ENCODE results near the gene NUP43. TPM values are rescaled to one million over a fixed set of nuclear protein-coding genes. Genes with fewer than 3 reads are reported as not detected.
"Not testable (repeated sequence)": the region's sequence is repeated elsewhere in the genome, so short reads cannot be mapped to it uniquely, and the experiment has no call there.

The NUP43 gene
- total RNA-seq, 6 donors from 2014 or later, result 11.1 to 29.3 (median 19.1) TPM

DNA sequence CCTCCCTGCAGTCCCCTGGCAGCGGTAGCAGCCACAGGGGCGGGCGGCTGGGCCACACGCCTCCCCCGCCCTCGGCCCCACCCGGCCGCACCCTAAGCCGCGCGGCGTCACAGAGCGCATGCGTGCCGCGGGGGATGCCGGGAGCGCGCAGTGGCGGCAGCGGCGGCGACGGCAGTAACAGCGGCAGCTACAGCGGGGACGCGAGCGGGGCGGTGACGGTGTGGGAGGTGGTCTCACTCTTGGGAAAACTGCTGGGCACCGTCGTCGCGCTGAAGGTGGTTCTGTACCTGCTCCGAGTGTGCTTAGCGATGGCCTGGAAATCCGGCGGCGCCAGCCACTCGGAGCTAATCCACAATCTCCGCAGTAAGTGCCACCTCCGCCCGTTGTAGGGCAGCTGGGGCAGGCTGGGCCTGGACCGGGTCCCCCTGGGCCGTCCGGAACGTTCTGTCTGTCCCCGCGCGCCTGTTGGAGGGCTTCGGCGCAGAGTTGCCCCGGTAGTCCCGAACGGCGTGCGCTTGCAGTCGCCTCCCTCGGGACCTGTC, 3.3 kb upstream of the NUP43 start, which contains the start of gene PCMT1:
Gene PCMT1 (plus strand): TSS at position 148 of the 542 bp plus-strand sequence. CDS start 161 bp downstream, at position 309.
- Histone ChIP-seq H3K4me1 (peaks cover 29 to 62% (median 43%) of the 10 kb centered on the region in 4 donors), H3K36me3 (no peaks in the 10 kb centered on the region), H3K27ac (peak within 1 kb of the TSS; percentile 88 to 98 (median 94)), H3K4me3 (peak within 1 kb of the TSS; percentile 81 to 99 (median 90)), H3K9me3 (no peaks in the 10 kb centered on the region), H3K27me3 (no peaks in the 10 kb centered on the region)
- peak; percentile 95 to 98 for DNase-seq
- peak; percentile 98 to 99 for ATAC-seq (ENCODE audit: low FRiP score in 2 of 2)
- peak in 3 of 4 donors; percentile 61 to 93 (median 88) for TF ChIP-seq POLR2A (IDR thresholded peaks at IDR 0.05)
- TF ChIP-seq EP300 (IDR thresholded peaks at IDR 0.05), result peak in 1 of 4 donors; percentile 51
- TF ChIP-seq, protein P1, sequence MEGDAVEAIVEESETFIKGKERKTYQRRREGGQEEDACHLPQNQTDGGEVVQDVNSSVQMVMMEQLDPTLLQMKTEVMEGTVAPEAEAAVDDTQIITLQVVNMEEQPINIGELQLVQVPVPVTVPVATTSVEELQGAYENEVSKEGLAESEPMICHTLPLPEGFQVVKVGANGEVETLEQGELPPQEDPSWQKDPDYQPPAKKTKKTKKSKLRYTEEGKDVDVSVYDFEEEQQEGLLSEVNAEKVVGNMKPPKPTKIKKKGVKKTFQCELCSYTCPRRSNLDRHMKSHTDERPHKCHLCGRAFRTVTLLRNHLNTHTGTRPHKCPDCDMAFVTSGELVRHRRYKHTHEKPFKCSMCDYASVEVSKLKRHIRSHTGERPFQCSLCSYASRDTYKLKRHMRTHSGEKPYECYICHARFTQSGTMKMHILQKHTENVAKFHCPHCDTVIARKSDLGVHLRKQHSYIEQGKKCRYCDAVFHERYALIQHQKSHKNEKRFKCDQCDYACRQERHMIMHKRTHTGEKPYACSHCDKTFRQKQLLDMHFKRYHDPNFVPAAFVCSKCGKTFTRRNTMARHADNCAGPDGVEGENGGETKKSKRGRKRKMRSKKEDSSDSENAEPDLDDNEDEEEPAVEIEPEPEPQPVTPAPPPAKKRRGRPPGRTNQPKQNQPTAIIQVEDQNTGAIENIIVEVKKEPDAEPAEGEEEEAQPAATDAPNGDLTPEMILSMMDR (IDR thresholded peaks at IDR 0.05), result peak in 3 of 6 experiments; percentile 15 to 32 (median 21)
- peak; percentile 95 to 98 for TF ChIP-seq POLR2AphosphoS5 (IDR thresholded peaks at IDR 0.05)
- 0 to 2% methylated on average over 11 to 23 of the region's 60 CpGs for WGBS, 2 donors

DNA sequence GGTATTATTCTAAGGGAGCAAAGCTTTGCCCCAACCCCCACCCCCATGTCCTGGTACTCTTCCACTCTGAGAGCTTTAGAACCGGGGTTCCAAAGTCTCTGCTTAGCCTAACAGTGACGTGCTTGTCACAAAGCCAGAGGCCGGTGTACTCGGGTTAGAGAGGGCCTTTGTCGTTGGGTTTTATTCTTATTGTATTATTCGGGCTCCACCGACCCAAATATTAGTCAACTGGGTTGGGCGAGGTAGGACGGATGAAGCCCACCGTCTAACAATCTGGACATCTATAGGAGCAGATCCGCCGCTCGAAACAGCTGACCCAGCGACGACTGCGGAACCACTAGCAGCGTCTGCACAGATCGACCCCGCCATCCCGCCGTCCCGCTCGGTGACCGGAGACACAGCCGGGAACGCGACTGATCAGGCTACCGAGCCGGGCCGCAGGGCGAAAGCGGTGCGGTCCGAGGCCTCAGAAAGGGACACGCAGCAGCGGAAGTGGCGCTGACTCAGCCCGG, 2.8 kb upstream of the NUP43 start:
- H3K27me3 ChIP-seq, H3K9me3 ChIP-seq, DNase-seq, H3K36me3 ChIP-seq: not testable (repeated sequence)
- WGBS, 2 donors, result 0% methylated on average over 3 of the region's 38 CpGs
- peak; percentile 3 to 4 for ATAC-seq (ENCODE audit: low FRiP score in 2 of 2)
- Histone ChIP-seq H3K4me1 (peaks cover 29 to 62% (median 41%) of the 10 kb centered on the region in 4 donors), H3K27ac (peak overlapping the region; percentile 88 to 98 (median 94)), H3K4me3 (peak overlapping the region; percentile 81 to 99 (median 90))

DNA sequence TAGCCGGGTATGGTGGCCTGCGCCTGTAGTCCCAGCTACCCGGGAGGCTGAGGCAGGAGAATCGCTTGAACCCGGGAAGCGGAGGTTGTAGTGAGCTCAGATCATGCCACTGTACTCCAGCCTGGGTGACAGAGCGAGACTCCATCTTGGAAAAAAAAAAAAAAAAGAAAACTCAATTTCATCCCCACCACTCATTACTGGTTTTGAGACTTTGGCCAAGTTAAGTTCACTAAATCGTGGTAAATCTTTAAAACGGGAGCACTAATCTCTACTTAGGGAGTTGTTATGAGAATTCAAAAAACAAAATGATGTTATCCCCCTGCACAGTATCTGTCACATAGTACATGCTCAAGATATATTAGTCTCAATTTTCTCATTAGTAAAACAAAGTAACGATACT, 1.1 kb downstream of the NUP43 start:
- Histone ChIP-seq H3K36me3 (peaks cover 12 to 37% (median 21%) of the 10 kb centered on the region in 4 donors), H3K4me3 (peak overlapping the region in 2 of 4 donors; percentile 72 to 76), H3K4me1 (peaks cover 9 to 25% (median 17%) of the 10 kb centered on the region in 4 donors)
- H3K9me3 ChIP-seq; H3K27me3 ChIP-seq; ATAC-seq (ENCODE audit: low FRiP score in 2 of 2); DNase-seq; H3K27ac ChIP-seq: not testable (repeated sequence)
- WGBS, 2 donors, result 78 to 85% methylated on average over 10 of the region's 10 CpGs

DNA sequence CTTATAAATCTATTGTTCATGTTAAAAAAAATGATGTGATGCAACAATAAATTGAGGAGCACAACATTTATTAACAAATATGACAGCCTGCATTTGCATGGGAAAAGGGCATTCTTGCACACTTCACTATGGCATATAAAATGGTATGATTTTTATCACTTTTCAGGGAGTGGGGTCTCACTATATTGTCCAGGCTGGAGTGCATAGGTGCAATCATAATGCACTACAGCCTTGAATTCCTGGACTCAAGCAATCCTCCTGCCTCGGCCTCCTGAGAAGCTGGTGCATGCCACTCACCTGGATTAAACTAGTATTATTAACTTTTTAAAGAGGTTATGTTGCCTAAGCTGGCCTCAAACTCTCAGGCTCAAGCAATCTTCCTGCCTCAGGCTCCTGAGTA, 11.4 kb downstream of the NUP43 start:
- no peak overlapping the region for H3K4me3 ChIP-seq
- H3K27ac ChIP-seq, result no peak overlapping the region
- H3K9me3 ChIP-seq, result no peaks in the 10 kb centered on the region
- no peak for ATAC-seq (ENCODE audit: low FRiP score in 2 of 2)
- DNase-seq, result no peak
- WGBS, 2 donors, result 89 to 94% methylated on average over 1 of the region's 1 CpG
- TF ChIP-seq POLR2A (IDR thresholded peaks at IDR 0.05) (no peak), EP300 (IDR thresholded peaks at IDR 0.05) (no peak), POLR2AphosphoS5 (IDR thresholded peaks at IDR 0.05) (no peak)
- TF ChIP-seq, protein P1 (IDR thresholded peaks at IDR 0.05), result no peak
- no peaks in the 10 kb centered on the region for H3K4me1 ChIP-seq
- H3K36me3 ChIP-seq, result peaks cover 18 to 89% (median 60%) of the 10 kb centered on the region in 4 donors
- no peaks in the 10 kb centered on the region for H3K27me3 ChIP-seq

DNA sequence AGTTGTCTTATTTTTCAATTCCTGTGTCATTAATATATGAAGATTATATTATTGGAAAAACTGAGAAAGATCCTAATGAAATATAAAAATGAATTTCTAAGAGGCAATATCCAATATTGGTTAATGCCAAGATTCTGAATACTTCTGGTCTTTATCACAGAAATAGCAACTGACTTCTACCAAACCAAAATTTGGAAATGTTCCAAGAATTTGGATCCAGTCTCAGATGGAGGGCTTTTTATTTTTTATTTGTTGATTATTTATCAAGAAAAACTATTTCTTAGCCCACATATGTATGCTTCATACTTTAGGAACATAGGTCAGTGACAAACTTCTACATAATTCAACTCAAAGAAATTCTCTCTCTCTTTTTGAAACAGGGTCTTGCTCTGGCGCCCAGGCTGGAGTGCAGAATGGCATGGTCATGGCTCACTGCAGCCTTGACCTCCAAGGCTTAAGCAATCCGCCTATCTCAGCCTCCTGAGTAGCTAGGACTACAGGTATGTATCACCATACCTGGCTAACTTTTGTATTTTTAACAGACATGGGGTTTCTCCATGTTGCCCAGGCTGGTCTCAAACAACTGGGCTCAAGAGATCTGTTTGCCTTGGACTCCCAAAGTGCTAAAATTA, 13.1 kb downstream of the NUP43 start:
- 97 to 100% methylated on average over 2 of the region's 2 CpGs for WGBS, 2 donors
- no peaks in the 10 kb centered on the region for H3K9me3 ChIP-seq
- ATAC-seq (ENCODE audit: low FRiP score in 2 of 2) (no peak), DNase-seq (no peak)
- H3K4me1 ChIP-seq, result peaks cover 0 to 8% (median 0%) of the 10 kb centered on the region in 4 donors
- TF ChIP-seq, protein P1 (IDR thresholded peaks at IDR 0.05), result no peak
- TF ChIP-seq POLR2AphosphoS5 (IDR thresholded peaks at IDR 0.05), result no peak
- no peak for TF ChIP-seq EP300 (IDR thresholded peaks at IDR 0.05)
- no peak for TF ChIP-seq POLR2A (IDR thresholded peaks at IDR 0.05)
- H3K36me3 ChIP-seq, result peaks cover 27 to 91% (median 60%) of the 10 kb centered on the region in 4 donors
- H3K27me3 ChIP-seq, result no peaks in the 10 kb centered on the region
- H3K27ac ChIP-seq, result no peak overlapping the region
- no peak overlapping the region for H3K4me3 ChIP-seq
